ENCODE data around the gene PPP2R2C. TPM values are rescaled to one million over a fixed set of nuclear protein-coding genes. Genes with fewer than 3 reads are reported as not detected.

Gene PPP2R2C
- not detected for total RNA-seq

- no peak within 1 kb of the TSS for H3K4me3 Mint-ChIP-seq
- no peaks in the 10 kb centered on the region for H3K36me3 Mint-ChIP-seq (ENCODE audit: low read depth)
- H3K27ac Mint-ChIP-seq = no peak within 1 kb of the TSS
- peaks cover 54% of the 10 kb centered on the region for H3K27me3 Mint-ChIP-seq
- no peaks in the 10 kb centered on the region for H3K9me3 Mint-ChIP-seq
- no peak for ATAC-seq (replicated peaks)
- no peaks in the 10 kb centered on the region for H3K4me1 Mint-ChIP-seq
Measured at GRCh38 chr4:6472387-6473263, at the start of gene PPP2R2C. Gene PPP2R2C (minus strand): TSS chr4:6472614. CDS start chr4:6472229, 385 bp downstream.

GRCh38 chr4:6520978-6521377 is 48.6 kb upstream of the PPP2R2C start:
- ATAC-seq (replicated peaks) = no peak
- Mint-ChIP-seq H3K27me3 (peaks cover 12% of the 10 kb centered on the region), H3K4me1 (no peaks in the 10 kb centered on the region), H3K9me3 (no peaks in the 10 kb centered on the region), H3K27ac (no peak overlapping the region), H3K4me3 (no peak overlapping the region), H3K36me3 (ENCODE audit: low read depth) (no peaks in the 10 kb centered on the region)

GRCh38 chr4:6520051-6520636 is 47.7 kb upstream of the PPP2R2C start:
- Mint-ChIP-seq H3K27ac (no peak overlapping the region), H3K27me3 (peaks cover 11% of the 10 kb centered on the region)
- ATAC-seq (replicated peaks) = no peak

GRCh38 chr4:6517171-6517570 is 44.8 kb upstream of the PPP2R2C start:
- no peaks in the 10 kb centered on the region for H3K36me3 Mint-ChIP-seq (ENCODE audit: low read depth)
- ATAC-seq (replicated peaks) = no peak
- no peak overlapping the region for H3K27ac Mint-ChIP-seq
- no peaks in the 10 kb centered on the region for H3K9me3 Mint-ChIP-seq
- peaks cover 7% of the 10 kb centered on the region for H3K27me3 Mint-ChIP-seq
- H3K4me3 Mint-ChIP-seq = no peak overlapping the region
- no peaks in the 10 kb centered on the region for H3K4me1 Mint-ChIP-seq

More at GRCh38 chr4:6520051-6520636, 47.7 kb upstream of the PPP2R2C start:
- Mint-ChIP-seq H3K9me3 (no peaks in the 10 kb centered on the region), H3K4me1 (no peaks in the 10 kb centered on the region), H3K36me3 (ENCODE audit: low read depth) (no peaks in the 10 kb centered on the region), H3K4me3 (no peak overlapping the region)

- no peak overlapping the region for H3K27ac Mint-ChIP-seq
- H3K9me3 Mint-ChIP-seq = no peaks in the 10 kb centered on the region
- H3K4me1 Mint-ChIP-seq = no peaks in the 10 kb centered on the region
- no peak for ATAC-seq (replicated peaks)
- peaks cover 7% of the 10 kb centered on the region for H3K27me3 Mint-ChIP-seq
- H3K36me3 Mint-ChIP-seq (ENCODE audit: low read depth) = no peaks in the 10 kb centered on the region
- H3K4me3 Mint-ChIP-seq = no peak overlapping the region
Measured at GRCh38 chr4:6516762-6517161, 44.3 kb upstream of the PPP2R2C start.

GRCh38 chr4:6516281-6516680 is 43.9 kb upstream of the PPP2R2C start:
- peaks cover 7% of the 10 kb centered on the region for H3K27me3 Mint-ChIP-seq
- H3K36me3 Mint-ChIP-seq (ENCODE audit: low read depth) = no peaks in the 10 kb centered on the region
- no peak overlapping the region for H3K4me3 Mint-ChIP-seq
- no peak for ATAC-seq (replicated peaks)
- H3K9me3 Mint-ChIP-seq = peaks cover under 1% of the 10 kb centered on the region
- peaks cover 1% of the 10 kb centered on the region for H3K4me1 Mint-ChIP-seq
- no peak overlapping the region for H3K27ac Mint-ChIP-seq

GRCh38 chr4:6513678-6514077 is 41.3 kb upstream of the PPP2R2C start:
- H3K4me1 Mint-ChIP-seq = peaks cover 6% of the 10 kb centered on the region
- no peak overlapping the region for H3K4me3 Mint-ChIP-seq
- no peak for ATAC-seq (replicated peaks)
- no peak overlapping the region for H3K27ac Mint-ChIP-seq
- H3K27me3 Mint-ChIP-seq = peaks cover 4% of the 10 kb centered on the region
- H3K9me3 Mint-ChIP-seq = peaks cover 5% of the 10 kb centered on the region
- H3K36me3 Mint-ChIP-seq (ENCODE audit: low read depth) = no peaks in the 10 kb centered on the region

GRCh38 chr4:6509587-6509986 is 37.2 kb upstream of the PPP2R2C start:
- Mint-ChIP-seq H3K27me3 (peaks cover 3% of the 10 kb centered on the region), H3K9me3 (peaks cover 10% of the 10 kb centered on the region), H3K4me1 (peaks cover 6% of the 10 kb centered on the region), H3K27ac (no peak overlapping the region), H3K4me3 (no peak overlapping the region), H3K36me3 (ENCODE audit: low read depth) (no peaks in the 10 kb centered on the region)
- no peak for ATAC-seq (replicated peaks)

GRCh38 chr4:6507345-6507744 is 34.9 kb upstream of the PPP2R2C start:
- Mint-ChIP-seq H3K27ac (no peak overlapping the region), H3K9me3 (peaks cover 22% of the 10 kb centered on the region), H3K27me3 (peaks cover 15% of the 10 kb centered on the region), H3K4me1 (peaks cover 6% of the 10 kb centered on the region), H3K36me3 (ENCODE audit: low read depth) (no peaks in the 10 kb centered on the region), H3K4me3 (no peak overlapping the region)
- no peak for ATAC-seq (replicated peaks)

GRCh38 chr4:6506616-6507140 is 34.3 kb upstream of the PPP2R2C start:
- peaks cover 22% of the 10 kb centered on the region for H3K9me3 Mint-ChIP-seq
- no peak overlapping the region for H3K4me3 Mint-ChIP-seq
- ATAC-seq (replicated peaks) = no peak
- peaks cover 16% of the 10 kb centered on the region for H3K27me3 Mint-ChIP-seq
- H3K4me1 Mint-ChIP-seq = peaks cover 6% of the 10 kb centered on the region
- H3K27ac Mint-ChIP-seq = no peak overlapping the region
- H3K36me3 Mint-ChIP-seq (ENCODE audit: low read depth) = no peaks in the 10 kb centered on the region

GRCh38 chr4:6504900-6505496 is 32.6 kb upstream of the PPP2R2C start:
- Mint-ChIP-seq H3K27me3 (peaks cover 19% of the 10 kb centered on the region), H3K27ac (no peak overlapping the region), H3K4me3 (no peak overlapping the region), H3K4me1 (no peaks in the 10 kb centered on the region), H3K36me3 (ENCODE audit: low read depth) (no peaks in the 10 kb centered on the region), H3K9me3 (peaks cover 17% of the 10 kb centered on the region)
- no peak for ATAC-seq (replicated peaks)

- Mint-ChIP-seq H3K36me3 (ENCODE audit: low read depth) (no peaks in the 10 kb centered on the region), H3K9me3 (peaks cover 17% of the 10 kb centered on the region)
Measured at GRCh38 chr4:6502747-6503465, 30.5 kb upstream of the PPP2R2C start.

GRCh38 chr4:6502147-6502546 is 29.7 kb upstream of the PPP2R2C start:
- Mint-ChIP-seq H3K27ac (no peak overlapping the region), H3K4me3 (no peak overlapping the region), H3K36me3 (ENCODE audit: low read depth) (no peaks in the 10 kb centered on the region), H3K9me3 (peaks cover 17% of the 10 kb centered on the region), H3K4me1 (no peaks in the 10 kb centered on the region), H3K27me3 (peaks cover 25% of the 10 kb centered on the region)
- no peak for ATAC-seq (replicated peaks)

More at GRCh38 chr4:6502747-6503465, 30.5 kb upstream of the PPP2R2C start:
- no peak for ATAC-seq (replicated peaks)
- no peak overlapping the region for H3K27ac Mint-ChIP-seq
- no peaks in the 10 kb centered on the region for H3K4me1 Mint-ChIP-seq
- no peak overlapping the region for H3K4me3 Mint-ChIP-seq
- H3K27me3 Mint-ChIP-seq = peaks cover 25% of the 10 kb centered on the region

GRCh38 chr4:6501171-6501570 is 28.8 kb upstream of the PPP2R2C start:
- ATAC-seq (replicated peaks) = no peak
- H3K9me3 Mint-ChIP-seq = peaks cover 14% of the 10 kb centered on the region
- no peak overlapping the region for H3K27ac Mint-ChIP-seq
- no peak overlapping the region for H3K4me3 Mint-ChIP-seq
- H3K27me3 Mint-ChIP-seq = peaks cover 22% of the 10 kb centered on the region
- no peaks in the 10 kb centered on the region for H3K36me3 Mint-ChIP-seq (ENCODE audit: low read depth)
- no peaks in the 10 kb centered on the region for H3K4me1 Mint-ChIP-seq

Data from activated T-helper 17 cell treated with anti-CD3 and anti-CD28 coated beads, Interleukin-2, amount 50 U/mL, for 72 hours (primary cell).